Activated T-cell treated with anti-CD3 and anti-CD28 coated beads, Interleukin-2, amount 50 U/mL, for 24 hours (primary cell): ENCODE results near the gene RNF225.
A peak's percentile ranks its signal among the peaks of the same experiment; 100 is the strongest.
"Not testable (repeated sequence)": the region's sequence is repeated elsewhere in the genome, so short reads cannot be mapped to it uniquely, and the experiment has no call there.

ENCODE experiments used
- DNase-seq: peaks from one replicate; pipeline ENCODE4 v3.0.0-alpha.2; 2020
- H3K27ac Mint-ChIP-seq: 2 replicates; pipeline ENCODE4 v1.8.0; 2020; ENCODE audit warnings: mild to moderate bottlenecking, mixed read lengths
- H3K27me3 Mint-ChIP-seq: 2 replicates; pipeline ENCODE4 v1.8.0; 2020; ENCODE audit warnings: mixed read lengths
- H3K36me3 Mint-ChIP-seq: 2 replicates; pipeline ENCODE4 v1.8.0; 2020; ENCODE audit warnings: low read depth, mixed read lengths
- H3K4me1 Mint-ChIP-seq: 2 replicates; pipeline ENCODE4 v1.8.0; 2020; ENCODE audit warnings: low read depth, mixed read lengths
- H3K4me3 Mint-ChIP-seq: 2 replicates; pipeline ENCODE4 v1.8.0; 2020; ENCODE audit warnings: mild to moderate bottlenecking, moderate library complexity, mixed read lengths
- H3K9me3 Mint-ChIP-seq: 2 replicates; pipeline ENCODE4 v1.8.0; 2020; ENCODE audit warnings: mixed read lengths

RNF225 gene

GRCh38 chr19:58374200-58374599 lies 21.3 kb upstream of the RNF225 start:
- no peak for DNase-seq
- Mint-ChIP-seq H3K27me3 (no peaks in the 10 kb centered on the region), H3K4me3 (no peak overlapping the region), H3K9me3 (no peaks in the 10 kb centered on the region), H3K27ac (no peak overlapping the region), H3K36me3 (no peaks in the 10 kb centered on the region), H3K4me1 (peaks cover 2% of the 10 kb centered on the region)

GRCh38 chr19:58376724-58377123 lies 18.7 kb upstream of the RNF225 start:
- not testable (repeated sequence) for H3K36me3 Mint-ChIP-seq, DNase-seq, H3K27me3 Mint-ChIP-seq, H3K9me3 Mint-ChIP-seq, H3K4me3 Mint-ChIP-seq, H3K27ac Mint-ChIP-seq
- H3K4me1 Mint-ChIP-seq = peaks cover 15% of the 10 kb centered on the region

- Mint-ChIP-seq H3K36me3 (peaks cover 8% of the 10 kb centered on the region), H3K9me3 (no peaks in the 10 kb centered on the region), H3K4me1 (peaks cover 21% of the 10 kb centered on the region), H3K27ac (peak overlapping the region; percentile 93), H3K4me3 (peak overlapping the region; percentile 82), H3K27me3 (no peaks in the 10 kb centered on the region)
- DNase-seq = no peak
Measured at GRCh38 chr19:58379246-58379645, 16.2 kb upstream of the RNF225 start.

GRCh38 chr19:58380037-58380661 lies 15.3 kb upstream of the RNF225 start:
- peaks cover 8% of the 10 kb centered on the region for H3K36me3 Mint-ChIP-seq
- H3K27me3 Mint-ChIP-seq = no peaks in the 10 kb centered on the region

GRCh38 chr19:58380662-58381459 lies 14.6 kb upstream of the RNF225 start, which contains the start of gene ZNF837:
Gene ZNF837 (minus strand): TSS chr19:58381030. CDS start chr19:58369332, 11,698 bp downstream.
- no peaks in the 10 kb centered on the region for H3K27me3 Mint-ChIP-seq
- DNase-seq = peak; percentile 97
- peak within 1 kb of the TSS; percentile 82 for H3K4me3 Mint-ChIP-seq
- peaks cover 28% of the 10 kb centered on the region for H3K4me1 Mint-ChIP-seq
- H3K27ac Mint-ChIP-seq = peak within 1 kb of the TSS; percentile 93
- H3K9me3 Mint-ChIP-seq = no peaks in the 10 kb centered on the region
- peaks cover 8% of the 10 kb centered on the region for H3K36me3 Mint-ChIP-seq

More at GRCh38 chr19:58380037-58380661, 15.3 kb upstream of the RNF225 start:
- Mint-ChIP-seq H3K4me1 (peaks cover 23% of the 10 kb centered on the region), H3K4me3 (peak overlapping the region; percentile 82), H3K27ac (peak overlapping the region; percentile 93), H3K9me3 (no peaks in the 10 kb centered on the region)
- no peak for DNase-seq

- no peaks in the 10 kb centered on the region for H3K9me3 Mint-ChIP-seq
- DNase-seq = no peak
- peaks cover 31% of the 10 kb centered on the region for H3K4me1 Mint-ChIP-seq
Measured at GRCh38 chr19:58381460-58382212, 13.8 kb upstream of the RNF225 start.

GRCh38 chr19:58382997-58383603 lies 12.4 kb upstream of the RNF225 start:
- Mint-ChIP-seq H3K4me1 (peaks cover 36% of the 10 kb centered on the region), H3K27ac (no peak overlapping the region), H3K36me3 (peaks cover 28% of the 10 kb centered on the region), H3K27me3 (no peaks in the 10 kb centered on the region), H3K4me3 (peak overlapping the region; percentile 82), H3K9me3 (no peaks in the 10 kb centered on the region)
- DNase-seq = no peak

More at GRCh38 chr19:58381460-58382212, 13.8 kb upstream of the RNF225 start:
- Mint-ChIP-seq H3K4me3 (peak overlapping the region; percentile 82), H3K27ac (peak overlapping the region; percentile 93), H3K36me3 (peaks cover 13% of the 10 kb centered on the region), H3K27me3 (no peaks in the 10 kb centered on the region)

- Mint-ChIP-seq H3K4me3 (peak overlapping the region; percentile 97), H3K4me1 (peaks cover 43% of the 10 kb centered on the region), H3K9me3 (no peaks in the 10 kb centered on the region), H3K36me3 (peaks cover 46% of the 10 kb centered on the region), H3K27me3 (no peaks in the 10 kb centered on the region), H3K27ac (peak overlapping the region; percentile 99)
- DNase-seq = no peak
Measured at GRCh38 chr19:58385313-58385890, 10.1 kb upstream of the RNF225 start.

GRCh38 chr19:58385891-58386575 lies 9.4 kb upstream of the RNF225 start:
- Mint-ChIP-seq H3K27me3 (no peaks in the 10 kb centered on the region), H3K27ac (peak overlapping the region; percentile 99), H3K4me3 (peak overlapping the region; percentile 97), H3K36me3 (peaks cover 51% of the 10 kb centered on the region), H3K9me3 (no peaks in the 10 kb centered on the region), H3K4me1 (peaks cover 49% of the 10 kb centered on the region)
- peak; percentile 74 for DNase-seq

- Mint-ChIP-seq H3K27ac (peak within 1 kb of the TSS; percentile 99), H3K4me1 (peaks cover 46% of the 10 kb centered on the region), H3K9me3 (no peaks in the 10 kb centered on the region), H3K27me3 (no peaks in the 10 kb centered on the region), H3K4me3 (peak within 1 kb of the TSS; percentile 97), H3K36me3 (peaks cover 55% of the 10 kb centered on the region)
- DNase-seq = peak; percentile 95
Measured at GRCh38 chr19:58386576-58387337, 8.7 kb upstream of the RNF225 start, which contains the start of gene RPS5. Gene RPS5 (plus strand): TSS chr19:58387269. CDS start chr19:58388138, 869 bp downstream.

GRCh38 chr19:58387338-58388174 lies 7.9 kb upstream of the RNF225 start:
- Mint-ChIP-seq H3K4me3 (peak overlapping the region; percentile 97), H3K36me3 (peaks cover 62% of the 10 kb centered on the region), H3K4me1 (peaks cover 44% of the 10 kb centered on the region), H3K9me3 (no peaks in the 10 kb centered on the region), H3K27me3 (no peaks in the 10 kb centered on the region), H3K27ac (peak overlapping the region; percentile 99)
- DNase-seq = peak; percentile 45

- no peak for DNase-seq
- H3K4me3 Mint-ChIP-seq = peak overlapping the region; percentile 97
- H3K9me3 Mint-ChIP-seq = no peaks in the 10 kb centered on the region
- no peaks in the 10 kb centered on the region for H3K27me3 Mint-ChIP-seq
- peak overlapping the region; percentile 99 for H3K27ac Mint-ChIP-seq
- H3K36me3 Mint-ChIP-seq = peaks cover 68% of the 10 kb centered on the region
- H3K4me1 Mint-ChIP-seq = peaks cover 47% of the 10 kb centered on the region
Measured at GRCh38 chr19:58388175-58388526, 7.3 kb upstream of the RNF225 start.
